NOMO-1 treated with dmso at 0.1 percent for 144 hours (cell line): Measurements from ENCODE around the gene ID2.

Source experiments
- DNase-seq: peaks from one replicate; lab custom pipeline; 2025; ENCODE audit not compliant: unreplicated experiment; lab: John Stamatoyannopoulos, UW

Gene ID2

GRCh38 chr2:8682719-8683667 is 1.1 kb downstream of the ID2 start:
- DNase-seq: peak; percentile 26

- DNase-seq: no peak
These were observed 2.7 kb downstream of the ID2 start for GRCh38 chr2:8684540-8684877.

DNA sequence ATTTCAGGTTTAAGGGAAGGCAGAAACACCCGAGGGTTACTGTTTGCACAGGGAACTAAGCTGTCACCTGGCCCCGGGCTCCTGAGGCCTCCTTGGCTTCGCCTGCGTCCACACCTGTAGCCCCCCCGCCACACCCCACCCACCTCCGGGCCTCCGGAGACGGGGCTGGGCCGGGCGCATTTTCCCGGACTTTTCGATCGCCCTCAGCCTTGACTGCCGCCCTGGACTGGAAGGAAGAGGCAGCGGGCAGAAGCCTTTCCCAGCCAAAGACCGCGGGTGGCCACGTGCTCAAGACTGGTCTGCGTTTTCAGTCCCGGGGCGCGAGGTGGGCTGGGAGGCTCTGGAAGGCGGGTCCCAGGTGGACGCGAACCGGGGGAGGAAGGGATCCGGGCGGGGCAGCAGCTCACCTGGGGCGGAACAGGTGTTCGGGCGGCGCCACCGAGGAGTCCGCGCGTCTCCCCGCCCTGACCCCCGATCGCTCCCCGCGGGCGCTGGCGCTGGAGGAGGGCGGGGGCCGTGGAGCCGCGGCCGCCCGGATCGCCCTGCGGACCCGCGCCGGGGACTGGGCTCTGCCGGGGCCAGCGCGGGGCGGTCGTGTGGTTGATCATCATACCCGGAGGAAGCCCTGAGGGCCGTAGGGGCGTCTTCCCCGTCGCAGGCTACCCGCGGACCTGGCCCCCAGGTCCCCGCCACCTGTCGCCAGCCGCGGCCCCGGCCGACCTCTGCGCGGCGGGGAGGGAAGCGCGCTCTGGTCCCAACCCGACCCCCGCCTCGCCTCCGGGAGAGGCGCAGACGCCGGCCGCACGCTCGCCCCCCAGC is 3.2 kb downstream of the ID2 start:
- DNase-seq: no peak

DNA sequence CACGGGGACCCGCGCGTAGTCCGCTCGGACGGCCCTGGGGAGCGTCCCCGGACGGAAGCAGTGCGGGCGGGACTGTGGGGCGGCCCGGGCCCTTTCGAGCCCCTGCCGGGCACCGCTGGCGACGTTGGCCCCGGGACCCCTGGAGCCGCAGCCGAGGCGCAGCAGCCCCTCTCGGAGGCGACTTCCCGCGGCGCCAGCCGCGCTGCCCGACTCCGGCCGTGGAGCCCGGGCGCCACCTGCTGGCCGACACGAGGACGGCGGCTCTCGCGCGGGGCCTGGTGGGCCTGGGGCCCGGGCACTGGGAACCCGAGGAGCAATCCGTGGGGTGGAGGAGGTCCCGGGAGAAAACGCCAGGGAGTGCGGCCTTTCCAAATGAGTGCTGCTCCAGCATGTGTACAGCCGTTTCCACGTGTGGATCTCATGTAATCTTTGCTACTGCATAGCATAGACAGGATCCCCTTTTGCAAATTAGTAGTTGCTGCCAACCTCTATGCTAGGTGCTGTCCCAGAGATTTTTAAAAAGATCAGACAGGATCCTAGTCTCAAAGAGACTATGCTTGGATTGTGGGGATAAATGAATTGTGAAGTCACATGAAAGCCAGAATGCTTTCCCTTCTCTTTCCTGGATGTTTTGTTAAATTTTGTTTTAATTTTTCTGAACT is 4.0 kb downstream of the ID2 start:
- DNase-seq: no peak

DNA sequence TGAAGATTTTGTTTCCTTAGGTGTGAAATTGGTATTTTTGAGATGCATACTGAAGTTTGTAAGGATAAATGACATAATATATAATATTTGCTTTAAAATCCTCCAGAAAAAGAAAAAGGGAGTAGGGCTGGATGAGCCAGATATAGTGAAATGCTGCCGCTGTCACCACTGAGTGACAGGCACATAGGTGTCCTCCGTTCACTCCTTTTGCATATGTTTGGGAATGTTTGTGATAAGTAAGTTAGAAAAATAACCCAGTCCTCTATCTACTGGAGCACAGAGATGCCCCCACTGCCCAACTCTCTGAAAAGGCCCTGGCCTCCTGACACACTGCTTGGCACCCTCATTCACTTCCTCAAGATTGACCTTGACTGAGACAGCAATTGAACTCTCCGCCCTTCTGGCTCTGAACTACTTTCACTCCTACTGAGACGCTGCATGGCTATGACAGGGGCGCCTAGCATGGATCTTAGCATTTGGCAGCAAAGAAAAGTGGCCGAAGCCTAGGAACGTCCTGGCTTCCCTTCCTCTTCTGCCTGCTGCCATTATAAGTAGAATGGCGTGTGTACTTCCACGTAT is 10.1 kb downstream of the ID2 start:
- DNase-seq: no peak

DNA sequence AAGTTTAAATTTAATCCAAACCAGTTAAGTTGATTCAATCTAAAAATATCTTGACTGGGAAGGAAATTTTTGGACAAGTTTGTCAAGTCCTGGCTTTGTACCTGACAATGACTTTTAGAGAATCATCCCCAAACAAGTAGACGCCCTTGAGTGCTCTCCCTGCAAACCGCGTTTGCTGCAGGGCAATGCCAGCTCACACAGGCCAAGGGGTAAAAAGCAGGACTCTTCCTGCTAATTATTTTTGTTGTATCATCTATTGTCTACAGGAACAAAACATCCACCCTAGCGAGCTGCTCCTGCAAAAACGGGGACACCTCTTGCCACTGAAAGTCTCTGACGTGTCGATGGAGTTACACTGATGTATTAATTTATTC is 10.9 kb downstream of the ID2 start:
- DNase-seq: no peak

GRCh38 chr2:8693157-8693821 is 11.4 kb downstream of the ID2 start:
- peak; percentile 31 for DNase-seq

GRCh38 chr2:8694737-8695136 is 12.9 kb downstream of the ID2 start:
- no peak for DNase-seq

GRCh38 chr2:8697190-8697589 is 15.3 kb downstream of the ID2 start:
- no peak for DNase-seq

- no peak for DNase-seq
These were observed 18.0 kb downstream of the ID2 start for GRCh38 chr2:8699839-8700238.

GRCh38 chr2:8701681-8702379 is 20.0 kb downstream of the ID2 start:
- DNase-seq: no peak

GRCh38 chr2:8704906-8705305 is 23.1 kb downstream of the ID2 start:
- DNase-seq: no peak

- DNase-seq: no peak
These were observed 27.8 kb downstream of the ID2 start for GRCh38 chr2:8709611-8710010.

- no peak for DNase-seq
These were observed 29.1 kb downstream of the ID2 start for GRCh38 chr2:8710951-8711350.

- DNase-seq: no peak
These were observed 32.4 kb downstream of the ID2 start for GRCh38 chr2:8714283-8714682.

- DNase-seq: no peak
These were observed 33.1 kb downstream of the ID2 start for GRCh38 chr2:8714971-8715370.

- DNase-seq: no peak
These were observed 37.7 kb downstream of the ID2 start for GRCh38 chr2:8719528-8719927.

GRCh38 chr2:8720741-8721140 is 38.9 kb downstream of the ID2 start:
- no peak for DNase-seq

DNA sequence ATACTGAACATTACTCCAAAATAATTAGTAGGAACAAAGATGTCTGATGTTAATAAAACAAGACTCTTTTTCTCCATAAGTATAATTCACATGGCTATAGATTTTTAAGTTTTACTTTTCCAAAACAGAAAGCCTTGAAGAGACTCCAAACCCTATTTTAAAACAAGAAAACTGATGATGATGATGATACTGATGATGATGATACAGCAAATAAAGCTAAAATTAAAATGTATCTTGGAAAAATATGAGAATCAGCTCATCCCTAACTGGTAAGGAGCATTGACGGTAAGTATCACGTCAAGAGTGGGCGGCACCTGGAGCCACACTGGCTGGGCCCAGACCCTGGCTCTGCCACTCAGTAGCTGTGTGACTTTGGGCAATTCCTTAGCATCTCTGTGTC is 39.6 kb downstream of the ID2 start:
- DNase-seq: no peak

- DNase-seq: no peak
These were observed 41.1 kb downstream of the ID2 start for GRCh38 chr2:8722986-8723385.
